HUDEP-2 (cell line): Measurements from ENCODE around the gene ZBTB7C.

Experiments used
- DNase-seq, 76 experiments: peaks; one replicate each; lab custom pipeline; 2025; ENCODE audit not compliant: unreplicated experiment in 76 of 76; lab: John Stamatoyannopoulos, UW

The ZBTB7C gene

DNA sequence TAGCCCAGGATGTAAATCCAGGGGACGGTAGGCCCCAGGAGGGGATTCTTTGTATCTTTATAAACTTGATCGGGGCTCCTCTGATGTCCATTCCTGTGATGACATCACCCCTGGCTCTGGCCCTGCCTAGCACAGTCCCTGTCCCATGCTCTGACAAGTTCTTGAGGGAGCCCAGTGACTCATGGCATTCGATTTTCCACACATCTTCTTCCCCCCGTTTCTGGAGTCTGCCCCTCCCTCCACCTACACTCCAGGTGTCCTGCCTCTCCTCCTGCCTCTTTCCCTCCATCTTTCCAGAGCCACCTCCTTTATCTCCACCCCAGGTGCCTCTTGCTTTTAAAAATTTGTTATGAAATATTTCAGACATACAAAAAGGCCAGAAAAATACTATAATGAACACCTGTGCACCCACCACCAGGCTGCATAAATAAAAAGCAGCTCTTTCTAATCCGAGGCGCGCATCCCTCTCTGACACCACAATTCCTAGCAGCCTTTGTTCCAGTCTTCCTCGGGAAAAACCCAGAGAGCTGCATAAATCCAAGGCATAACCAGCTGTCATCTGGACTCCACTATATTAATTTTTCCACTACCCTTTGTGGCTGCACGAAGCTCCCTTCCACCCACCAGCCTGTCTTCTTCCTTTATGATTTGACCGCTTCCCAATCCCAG lies 207.7 kb downstream of the ZBTB7C start:
- no peak for DNase-seq

GRCh38 chr18:48200631-48201336 lies 208.4 kb downstream of the ZBTB7C start:
- no peak for DNase-seq

GRCh38 chr18:48199399-48199798 lies 209.8 kb downstream of the ZBTB7C start:
- DNase-seq, result no peak

- DNase-seq, result no peak
These were observed 211.4 kb downstream of the ZBTB7C start for GRCh38 chr18:48197819-48198218.

DNA sequence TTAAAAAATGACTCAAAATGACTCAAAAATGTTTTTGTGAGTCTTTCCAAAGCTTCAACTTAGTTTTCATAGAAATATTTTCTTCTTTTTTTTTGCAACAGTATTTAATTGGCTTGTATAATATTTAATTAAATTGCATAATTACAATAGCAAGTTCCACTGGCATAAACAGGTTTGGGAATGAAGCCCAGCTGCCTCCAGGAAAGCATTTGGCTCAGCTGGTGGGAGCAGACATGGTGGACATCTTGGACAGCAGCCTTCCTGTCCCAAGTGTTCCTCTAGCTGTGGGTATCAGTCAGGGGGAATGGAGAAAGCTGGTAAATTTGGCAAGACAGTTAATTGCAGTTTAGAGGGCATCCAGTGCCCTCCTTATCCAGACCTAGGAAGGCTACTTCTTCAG lies 213.4 kb downstream of the ZBTB7C start:
- no peak for DNase-seq

DNA sequence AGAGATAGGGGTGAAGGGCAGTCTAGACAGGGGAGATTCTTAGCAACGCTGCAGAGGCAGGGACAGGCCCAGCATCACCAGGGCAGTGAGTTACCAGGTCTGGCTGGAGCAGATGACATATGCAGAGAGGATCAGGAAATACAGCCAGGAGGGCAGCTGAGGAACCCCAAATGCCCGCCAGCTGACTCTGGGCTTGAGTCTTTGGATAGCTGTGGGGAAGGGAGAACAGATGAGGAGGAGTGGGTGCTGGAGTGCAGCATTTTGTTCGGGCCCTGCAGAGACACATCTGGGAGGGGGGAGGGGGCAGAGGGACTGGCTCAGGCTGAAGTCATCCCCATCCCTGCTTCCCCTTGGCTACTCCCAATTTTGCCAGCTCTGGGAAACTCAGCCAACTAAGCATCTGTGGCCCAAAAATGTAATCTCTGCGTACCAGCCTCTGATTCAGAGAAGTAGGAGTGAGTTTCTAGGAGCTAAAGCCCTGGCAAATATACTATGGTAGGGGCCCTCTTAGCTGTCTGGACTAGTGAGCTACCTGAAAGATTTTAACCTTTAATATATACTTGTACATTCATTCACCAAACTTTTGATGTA lies 214.5 kb downstream of the ZBTB7C start:
- DNase-seq, result no peak

DNA sequence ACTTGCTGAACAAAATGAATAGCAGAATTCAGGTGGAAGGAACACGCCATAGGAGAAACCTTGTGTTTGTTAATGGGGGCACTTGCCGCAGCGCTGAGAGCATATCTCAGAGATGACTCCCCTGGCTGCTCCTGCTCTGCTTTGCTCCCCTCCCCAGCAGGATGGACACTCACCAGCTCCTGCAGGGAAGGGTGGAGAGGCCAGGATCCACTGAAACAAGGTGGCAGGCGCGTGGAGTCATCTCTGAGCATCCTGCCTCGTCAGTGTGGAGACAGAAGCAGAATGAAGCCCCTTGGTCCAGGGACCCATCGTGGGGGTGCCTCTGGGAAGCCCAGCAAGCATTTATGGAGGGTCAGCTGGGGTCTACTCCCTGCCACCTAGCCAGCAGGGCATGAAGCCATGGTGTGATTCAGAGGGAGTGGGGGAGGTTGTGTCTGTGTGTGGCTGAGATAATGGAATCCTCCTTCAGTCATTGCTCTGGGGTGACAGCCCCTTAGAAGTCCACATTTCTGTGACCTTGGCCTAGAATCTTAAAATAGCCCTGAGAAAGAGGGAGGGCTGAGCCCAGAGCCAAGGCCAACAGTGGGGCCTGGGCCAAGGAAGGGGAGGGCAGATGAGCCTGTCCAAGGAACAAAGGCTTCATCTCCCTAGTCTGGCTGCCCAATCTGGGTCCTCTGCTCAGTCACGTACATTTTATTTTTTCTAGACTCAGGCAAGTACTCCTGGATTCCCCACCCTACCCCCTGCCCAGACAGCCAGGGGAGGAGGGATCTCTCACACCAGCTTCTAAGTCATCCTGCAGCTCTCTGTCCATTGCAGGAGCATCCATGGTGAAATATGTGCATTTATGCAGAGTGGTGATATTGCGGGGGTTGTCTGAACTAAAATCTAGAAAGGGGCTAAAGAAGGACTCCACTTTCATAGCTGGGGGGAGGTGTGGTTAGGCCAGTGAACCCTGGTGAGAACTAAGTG lies 215.4 kb downstream of the ZBTB7C start:
- peak in 3 of 76 experiments; percentile 17 to 25 (median 20) for DNase-seq

- DNase-seq, result no peak
These were observed 216.6 kb downstream of the ZBTB7C start for GRCh38 chr18:48192542-48192941.

GRCh38 chr18:48191494-48191893 lies 217.7 kb downstream of the ZBTB7C start:
- no peak for DNase-seq

GRCh38 chr18:48190994-48191393 lies 218.2 kb downstream of the ZBTB7C start:
- DNase-seq, result no peak

DNA sequence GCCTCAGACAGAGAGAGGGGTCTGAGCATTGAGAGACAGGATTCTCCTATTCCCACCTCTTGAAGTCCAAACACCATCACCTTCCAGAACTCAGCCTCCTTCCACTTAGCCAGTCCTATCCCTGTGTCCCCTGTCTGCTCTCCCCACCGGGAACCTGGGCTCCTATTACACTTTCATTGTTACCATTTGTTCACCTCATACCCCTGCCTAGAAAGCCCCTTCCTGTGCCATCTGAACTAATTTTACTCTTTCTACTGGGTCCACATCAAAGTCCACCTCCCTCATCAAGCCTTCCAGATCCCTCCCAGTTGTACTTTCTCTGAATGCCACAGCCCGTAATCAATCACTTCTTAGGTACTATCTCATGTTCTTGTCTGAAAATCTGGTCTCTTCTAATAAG lies 220.6 kb downstream of the ZBTB7C start:
- DNase-seq, result no peak

GRCh38 chr18:48186861-48187260 lies 222.3 kb downstream of the ZBTB7C start:
- DNase-seq, result no peak

- no peak for DNase-seq
These were observed 222.9 kb downstream of the ZBTB7C start for GRCh38 chr18:48186131-48186766.

GRCh38 chr18:48184118-48184517 lies 225.1 kb downstream of the ZBTB7C start:
- DNase-seq, result no peak

GRCh38 chr18:48183613-48184012 lies 225.6 kb downstream of the ZBTB7C start:
- DNase-seq, result no peak

DNA sequence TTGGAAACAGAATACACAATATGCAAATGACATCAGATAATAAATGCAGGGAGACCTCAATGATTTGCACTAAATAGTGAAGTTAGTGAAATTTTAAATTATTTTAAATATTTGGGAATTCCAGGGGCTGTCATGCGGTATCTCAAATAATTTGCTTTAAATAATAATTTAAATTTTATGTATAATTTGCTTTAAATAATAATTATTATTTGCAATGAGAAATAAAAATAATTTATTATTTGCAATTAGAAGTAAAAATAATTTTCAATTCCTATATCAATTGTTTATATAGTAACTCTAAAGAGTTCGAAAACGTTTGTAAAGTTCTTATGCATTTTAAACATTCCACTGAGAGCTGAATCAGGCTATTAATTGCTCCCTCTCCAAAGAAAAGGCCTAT lies 226.4 kb downstream of the ZBTB7C start:
- no peak for DNase-seq

GRCh38 chr18:48181857-48182256 lies 227.3 kb downstream of the ZBTB7C start:
- no peak for DNase-seq

DNA sequence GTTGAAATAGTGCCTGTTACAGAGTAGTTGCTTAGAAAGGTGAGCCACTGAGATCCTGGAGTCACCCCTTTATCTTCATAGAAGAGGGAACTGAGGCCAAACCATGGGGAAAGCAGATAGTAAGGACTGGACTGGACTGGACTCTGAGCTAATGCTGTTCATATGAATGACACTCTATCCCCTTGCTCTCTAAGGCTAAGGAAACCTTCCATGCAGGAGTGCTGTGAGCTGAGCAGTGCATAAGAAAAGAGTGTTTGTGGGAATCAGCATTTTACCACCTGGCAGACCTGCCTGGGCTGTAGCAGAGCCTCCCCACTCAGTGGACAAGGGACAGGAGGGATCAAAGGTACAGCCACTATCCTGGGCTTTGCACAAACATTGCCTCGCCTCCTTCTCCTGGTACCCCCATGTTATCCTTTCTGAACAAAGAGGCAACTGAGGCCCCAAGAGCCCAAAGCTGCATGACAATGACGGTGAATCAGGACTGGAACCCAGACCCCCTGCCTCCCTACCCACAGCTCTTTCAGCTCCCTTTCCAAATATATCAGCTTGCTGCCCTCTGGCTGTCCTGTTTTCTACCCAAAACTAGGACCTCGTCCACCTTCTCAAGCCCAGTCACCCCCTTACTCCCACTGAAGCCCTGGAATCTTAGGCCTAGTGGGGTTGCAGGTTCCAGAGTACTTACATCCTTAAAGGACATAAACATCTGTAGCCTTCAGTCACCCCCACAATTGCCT lies 227.9 kb downstream of the ZBTB7C start:
- no peak for DNase-seq

- no peak for DNase-seq
These were observed 229.5 kb downstream of the ZBTB7C start for GRCh38 chr18:48179666-48180065.

GRCh38 chr18:48179001-48179400 lies 230.2 kb downstream of the ZBTB7C start:
- DNase-seq, result no peak
